Cardiac muscle cell (in vitro differentiated cells and primary cell): ENCODE data around the gene SKIDA1. TPM values are rescaled to one million over a fixed set of nuclear protein-coding genes. Genes with fewer than 3 reads are reported as not detected.

Source experiments
- DNase-seq, 2 donors: peaks; one replicate each; pipeline versions ENCODE4 v3.0.0 to v3.0.0-alpha.2; 2010 to 2017; ENCODE audit warnings: low read depth in 1 of 2, low spot score in 1 of 2
- H3K27ac ChIP-seq: fragments of 200-600 bp; sonication (generic); 2 replicates; pipeline ENCODE4 v1.5.1; 2016
- H3K27me3 ChIP-seq: fragments of 200-600 bp; sonication (generic); 2 replicates; pipeline ENCODE4 v1.6.0; 2016; ENCODE audit warnings: control low read depth
- H3K36me3 ChIP-seq: fragments of 200-600 bp; sonication (generic); 2 replicates; pipeline ENCODE4 v1.5.1; 2016; ENCODE audit warnings: control low read depth
- H3K4me1 ChIP-seq: fragments of 200-600 bp; sonication (generic); 2 replicates; pipeline ENCODE4 v1.8.1; 2017; ENCODE audit warnings: low read depth, mild to moderate bottlenecking, mixed run types
- H3K4me3 ChIP-seq: fragments of 200-600 bp; sonication (generic); 2 replicates; pipeline ENCODE4 v1.5.1; 2016; ENCODE audit warnings: mild to moderate bottlenecking
- H3K9me3 ChIP-seq: fragments of 200-600 bp; sonication (generic); 2 replicates; pipeline ENCODE4 v1.5.1; 2017; ENCODE audit warnings: low read depth, mild to moderate bottlenecking, control low read depth
- CTCF ChIP-seq: IDR thresholded peaks from 2 replicates; pipeline ENCODE4 v1.5.1; 2012; ENCODE audit warnings: low read depth, mild to moderate bottlenecking, low read length
- polyA plus RNA-seq: library from polyadenylated mRNA; unstranded; fragments of >200 nt; fragmentation: Nextera tagmentation; extraction: Ambion mirVana; gene quantifications from 2 replicates; pipeline ENCODE4 v1.2.1, GENCODE V29; 2016
- total RNA-seq: library from RNA; depleted of rRNA; stranded (reverse); fragments of >200 nt; gene quantifications from 2 replicates; pipeline ENCODE4 v1.2.3, GENCODE V29; 2016

SKIDA1 gene
- total and polyA plus RNA-seq, 2 experiments from 2014 or later, result 4.3 to 62.4 TPM

DNA sequence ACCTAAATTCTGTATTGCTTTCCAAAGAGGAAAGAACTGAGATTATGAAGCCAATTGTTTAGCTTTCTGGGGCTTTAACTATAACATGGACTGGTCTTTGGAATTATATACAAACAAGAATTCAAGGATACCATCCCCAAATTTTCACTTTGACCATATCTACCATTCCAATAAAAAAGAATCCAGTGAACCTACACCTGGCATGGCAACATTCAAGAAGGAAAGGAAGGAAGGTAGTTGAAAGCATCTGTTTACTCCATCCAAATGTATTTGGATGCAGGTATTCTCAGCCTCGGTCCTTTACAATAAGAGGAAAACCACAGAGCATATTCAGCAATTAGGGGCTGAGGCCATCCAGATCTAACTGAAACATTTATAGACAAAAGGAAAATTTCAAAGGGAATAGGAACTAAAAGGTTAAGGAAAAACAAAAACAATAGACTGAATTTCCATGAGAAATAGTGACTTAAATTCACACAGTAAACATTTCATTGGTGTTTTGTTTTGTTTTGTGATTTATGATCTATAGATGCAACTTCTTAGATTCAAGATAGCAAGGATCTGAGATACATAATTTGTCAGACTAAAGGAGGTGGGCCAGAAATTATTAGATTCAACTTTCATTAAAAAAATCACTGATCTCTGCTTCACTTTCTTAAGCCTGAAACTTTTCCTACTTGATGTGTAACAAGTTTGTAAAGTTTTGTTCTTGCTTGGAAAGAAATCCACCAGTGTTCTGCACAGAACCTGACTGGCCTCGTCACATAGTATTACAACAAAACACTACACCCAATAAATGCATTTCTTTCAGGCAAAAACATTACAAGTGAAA, 12.7 kb downstream of the SKIDA1 start:
- Histone ChIP-seq H3K9me3 (no peaks in the 10 kb centered on the region), H3K4me1 (peaks cover 49% of the 10 kb centered on the region), H3K27ac (peak overlapping the region; percentile 95), H3K4me3 (peak overlapping the region; percentile 78), H3K36me3 (no peaks in the 10 kb centered on the region), H3K27me3 (no peaks in the 10 kb centered on the region)
- TF ChIP-seq CTCF, result no peak
- DNase-seq, result no peak

GRCh38 chr10:21511946-21512572, 13.4 kb downstream of the SKIDA1 start:
- peaks cover 56% of the 10 kb centered on the region for H3K4me1 ChIP-seq
- H3K36me3 ChIP-seq, result no peaks in the 10 kb centered on the region
- no peak for TF ChIP-seq CTCF
- H3K9me3 ChIP-seq, result no peaks in the 10 kb centered on the region
- DNase-seq, result no peak
- H3K27ac ChIP-seq, result peak overlapping the region; percentile 95
- no peaks in the 10 kb centered on the region for H3K27me3 ChIP-seq
- H3K4me3 ChIP-seq, result peak overlapping the region; percentile 78

GRCh38 chr10:21511095-21511570, 14.3 kb downstream of the SKIDA1 start:
- Histone ChIP-seq H3K4me1 (peaks cover 65% of the 10 kb centered on the region), H3K4me3 (peak overlapping the region; percentile 78)
- TF ChIP-seq CTCF, result no peak

GRCh38 chr10:21510241-21511094, 15.0 kb downstream of the SKIDA1 start:
- DNase-seq, result peak in 1 of 2 donors; percentile 64
- H3K4me1 ChIP-seq, result peaks cover 72% of the 10 kb centered on the region
- H3K9me3 ChIP-seq, result no peaks in the 10 kb centered on the region
- H3K4me3 ChIP-seq, result peak overlapping the region; percentile 78
- no peak for TF ChIP-seq CTCF
- peak overlapping the region; percentile 95 for H3K27ac ChIP-seq
- no peaks in the 10 kb centered on the region for H3K27me3 ChIP-seq
- no peaks in the 10 kb centered on the region for H3K36me3 ChIP-seq

More at GRCh38 chr10:21511095-21511570, 14.3 kb downstream of the SKIDA1 start:
- Histone ChIP-seq H3K27ac (peak overlapping the region; percentile 95), H3K27me3 (no peaks in the 10 kb centered on the region), H3K36me3 (no peaks in the 10 kb centered on the region), H3K9me3 (no peaks in the 10 kb centered on the region)
- no peak for DNase-seq
